ENCODE measurements around the gene PFDN5. TPM values are rescaled to one million over a fixed set of nuclear protein-coding genes. Genes with fewer than 3 reads are reported as not detected.
A peak's percentile ranks its signal among the peaks of the same experiment; 100 is the strongest.

Gene PFDN5
- total and polyA plus RNA-seq, 4 donors: 118 to 245 (median 206) TPM

GRCh38 chr12:53251477-53252348 lies 43.6 kb upstream of the PFDN5 start:
- H3K36me3 ChIP-seq (ENCODE audit: control insufficient read depth in 4 of 4, insufficient read depth in 3 of 4, low read depth in 1 of 4, low read length in 3 of 4): no peaks in the 10 kb centered on the region
- peak; percentile 89 for DNase-seq (ENCODE audit: low spot score)
- peak overlapping the region; percentile 72 to 90 for H3K27ac ChIP-seq (ENCODE audit: low read depth in 1 of 2, low read length in 2 of 2)
- no peaks in the 10 kb centered on the region for H3K27me3 ChIP-seq (ENCODE audit: control insufficient read depth in 4 of 4, insufficient read depth in 4 of 4, low read length in 3 of 4)
- 1% methylated on average over 51 of the region's 51 CpGs for WGBS
- H3K9me3 ChIP-seq (ENCODE audit: control insufficient read depth in 4 of 4, low read length in 3 of 4): no peaks in the 10 kb centered on the region
- H3K9ac ChIP-seq (ENCODE audit: low read depth in 1 of 2, low read length in 2 of 2): peak overlapping the region; percentile 60 to 84
- no peak for TF ChIP-seq CTCF (IDR thresholded peaks at IDR 0.05; ENCODE audit: low read depth, low read length, missing input control)
- TF ChIP-seq MAX (IDR thresholded peaks at IDR 0.05): no peak
- no peak for TF ChIP-seq TAF1 (conservative IDR thresholded peaks at IDR 0.05)
- peak; percentile 64 to 67 for TF ChIP-seq RAD21 (IDR thresholded peaks at IDR 0.05)
- TF ChIP-seq YY1 (IDR thresholded peaks at IDR 0.05): peak; percentile 95
- H3K4me3 ChIP-seq (ENCODE audit: low read depth in 1 of 3, low read length in 3 of 3): peak overlapping the region; percentile 74 to 94 (median 86)
- peaks cover 8 to 20% (median 16%) of the 10 kb centered on the region in 4 donors for H3K4me1 ChIP-seq (ENCODE audit: control insufficient read depth in 4 of 4, insufficient read depth in 4 of 4, low read length in 3 of 4)

GRCh38 chr12:53252349-53252916 lies 42.9 kb upstream of the PFDN5 start:
- Histone ChIP-seq H3K9ac (ENCODE audit: low read depth in 1 of 2, low read length in 2 of 2) (peak overlapping the region; percentile 60 to 74), H3K36me3 (ENCODE audit: control insufficient read depth in 4 of 4, insufficient read depth in 3 of 4, low read depth in 1 of 4, low read length in 3 of 4) (no peaks in the 10 kb centered on the region), H3K4me1 (ENCODE audit: control insufficient read depth in 4 of 4, insufficient read depth in 4 of 4, low read length in 3 of 4) (peaks cover 8 to 20% (median 16%) of the 10 kb centered on the region in 4 donors), H3K27me3 (ENCODE audit: control insufficient read depth in 4 of 4, insufficient read depth in 4 of 4, low read length in 3 of 4) (no peaks in the 10 kb centered on the region), H3K27ac (ENCODE audit: low read depth in 1 of 2, low read length in 2 of 2) (peak overlapping the region; percentile 72 to 90), H3K9me3 (ENCODE audit: control insufficient read depth in 4 of 4, low read length in 3 of 4) (no peaks in the 10 kb centered on the region), H3K4me3 (ENCODE audit: low read depth in 1 of 3, low read length in 3 of 3) (peak overlapping the region; percentile 74 to 94 (median 86))
- 20% methylated on average over 19 of the region's 19 CpGs for WGBS
- DNase-seq (ENCODE audit: low spot score): no peak
- TF ChIP-seq ZBTB33 (IDR thresholded peaks at IDR 0.05) (no peak), NR2F2 (IDR thresholded peaks at IDR 0.05) (no peak), FOXA2 (IDR thresholded peaks at IDR 0.05) (no peak), CTCF (IDR thresholded peaks at IDR 0.05; ENCODE audit: low read depth, low read length, missing input control) (no peak), RXRA (IDR thresholded peaks at IDR 0.05) (no peak), HNF4A (conservative IDR thresholded peaks at IDR 0.05) (no peak), SP1 (IDR thresholded peaks at IDR 0.05) (no peak)

All from liver (tissue), 9 donors.